HuH-7.5 (cell line): ENCODE data around the gene RPS17.
"Not testable (repeated sequence)": the region's sequence is repeated elsewhere in the genome, so short reads cannot be mapped to it uniquely, and the experiment has no call there.

Experiments used
- DNase-seq: peaks from one replicate; pipeline ENCODE4 v3.0.0; 2011; ENCODE audit warnings: low spot score

The RPS17 gene

GRCh38 chr15:82545478-82545877 lies 5.2 kb upstream of the RPS17 start:
- no peak for DNase-seq

DNA sequence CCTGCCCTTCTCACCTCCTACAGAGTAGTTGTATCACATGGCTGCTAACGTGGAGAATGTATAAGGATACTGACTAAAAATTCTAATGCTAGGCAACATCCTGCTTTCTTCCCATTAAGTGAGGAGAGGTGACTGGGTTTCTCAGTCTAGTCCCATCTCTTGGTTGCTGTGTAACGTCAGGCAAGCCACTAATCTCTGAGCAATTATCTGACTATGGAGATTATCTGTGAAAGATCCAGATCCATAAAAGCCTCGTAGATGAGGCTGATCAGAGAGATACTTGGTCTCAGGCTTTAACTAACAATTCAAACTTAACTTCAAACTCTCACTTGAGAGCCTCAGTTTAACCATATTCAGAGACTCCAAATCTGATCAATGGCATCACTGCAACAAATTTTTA lies 4.7 kb upstream of the RPS17 start:
- DNase-seq, result no peak

DNA sequence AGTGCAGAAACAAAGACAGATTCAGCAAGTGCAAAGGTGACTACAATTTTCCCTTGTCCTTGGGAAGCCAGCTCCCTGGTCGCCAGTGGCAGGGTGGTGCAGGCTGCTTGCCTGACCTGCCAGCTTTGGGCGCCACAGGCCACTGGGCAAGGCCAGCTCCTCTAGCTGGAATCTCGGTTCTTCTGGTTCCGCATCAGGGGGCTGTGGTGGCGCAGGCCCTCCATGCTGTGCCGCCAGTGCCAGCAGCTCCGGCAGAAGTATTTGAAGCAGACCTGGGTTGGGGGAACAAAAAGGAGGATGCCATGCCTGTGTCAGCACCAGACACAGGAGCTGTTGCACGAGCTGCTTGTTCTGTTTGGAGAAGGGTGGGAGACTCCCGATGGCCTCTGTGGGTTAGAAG lies 4.2 kb upstream of the RPS17 start:
- DNase-seq, result no peak

DNA sequence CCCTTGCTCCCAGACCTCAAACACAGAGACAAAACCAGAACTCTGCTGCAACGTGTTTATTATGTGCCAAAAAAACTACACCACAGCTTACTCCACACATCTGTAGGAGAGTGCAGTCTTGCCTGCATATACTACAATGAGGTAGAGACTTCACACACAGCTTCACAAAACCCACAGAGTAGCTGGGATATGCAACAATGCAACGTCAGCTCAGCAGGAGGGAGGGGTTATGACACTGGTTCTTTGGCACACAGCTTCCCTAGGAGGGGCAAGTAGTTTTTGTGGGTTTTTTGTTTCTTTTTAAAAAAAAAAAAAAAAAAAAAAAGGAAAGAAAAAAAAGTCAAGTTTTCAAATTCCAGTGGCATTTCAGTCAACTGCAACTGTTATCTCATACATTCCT lies 2.9 kb upstream of the RPS17 start:
- no peak for DNase-seq

- peak; percentile 41 for DNase-seq
Observed at GRCh38 chr15:82540984-82541431, 751 bp upstream of the RPS17 start.

DNA sequence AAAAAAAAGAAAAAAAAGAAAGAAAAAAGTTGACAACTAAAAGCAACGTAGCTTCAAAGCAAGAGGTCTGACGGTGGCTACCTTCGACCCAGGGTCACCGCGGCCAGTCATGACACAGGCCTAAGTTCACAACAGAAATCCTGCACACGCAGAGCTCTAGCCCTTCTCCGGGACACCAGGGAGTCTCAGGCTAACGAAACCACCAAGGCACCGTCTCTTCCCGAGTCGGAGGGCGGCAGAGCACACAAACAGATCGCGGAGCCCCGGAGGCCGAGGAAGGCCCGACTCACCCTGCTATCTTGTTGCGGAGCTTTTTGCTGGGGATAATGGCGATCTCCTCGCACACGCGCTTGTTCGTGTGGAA lies 584 bp downstream of the RPS17 start:
- DNase-seq, result no peak

- DNase-seq, result no peak
Observed at GRCh38 chr15:82538961-82539690, 1.1 kb downstream of the RPS17 start.

DNA sequence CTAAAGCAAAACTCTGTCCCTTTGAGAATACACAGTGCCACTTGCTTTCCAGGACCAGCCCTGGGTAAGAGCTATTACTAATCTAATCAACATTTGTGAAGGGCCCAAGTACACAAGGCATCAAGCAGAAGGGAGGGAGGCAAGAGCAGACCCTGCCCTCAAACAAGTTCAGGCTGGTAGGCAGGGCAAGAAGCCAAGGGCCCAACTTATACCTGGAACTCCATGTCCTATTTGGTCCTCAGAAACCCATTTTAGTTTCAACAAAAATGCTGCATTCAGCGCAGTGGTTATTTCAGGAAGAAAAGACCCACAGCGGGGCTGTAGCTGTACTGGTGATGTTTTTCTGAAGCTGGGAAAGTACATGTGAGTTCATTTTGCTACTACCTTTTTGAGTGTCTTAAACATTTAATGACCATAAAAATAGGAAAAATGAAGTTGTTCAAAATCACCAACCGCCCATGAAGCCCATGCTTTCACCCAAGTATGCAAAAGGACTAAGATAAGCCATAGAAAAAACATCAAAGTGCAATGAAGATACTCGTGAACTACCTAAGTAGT lies 2.8 kb downstream of the RPS17 start:
- DNase-seq, result no peak

GRCh38 chr15:82536409-82537350 lies 3.6 kb downstream of the RPS17 start:
- no peak for DNase-seq

- no peak for DNase-seq
Observed at GRCh38 chr15:82535566-82536408, 4.5 kb downstream of the RPS17 start.

- DNase-seq, result not testable (repeated sequence)
Observed at GRCh38 chr15:82535151-82535550, 5.1 kb downstream of the RPS17 start.

DNA sequence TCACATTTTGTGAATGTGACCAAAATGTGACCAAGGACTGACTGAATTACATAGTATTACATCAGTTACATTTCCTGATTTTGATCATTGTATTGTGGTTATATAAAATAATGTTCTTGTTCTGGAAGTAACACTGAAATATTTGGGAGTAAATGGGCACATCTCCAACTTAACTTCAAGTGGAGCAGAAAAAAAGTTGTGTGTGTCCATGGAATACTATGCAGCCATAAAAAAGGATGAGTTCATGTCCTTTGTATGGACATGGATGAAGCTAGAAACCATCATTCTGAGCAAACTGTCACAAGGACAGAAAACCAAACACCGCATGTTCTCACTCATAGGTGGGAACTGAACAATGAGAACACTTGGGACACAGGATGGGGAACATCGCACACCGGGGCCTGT lies 5.8 kb downstream of the RPS17 start:
- DNase-seq, result not testable (repeated sequence)

DNA sequence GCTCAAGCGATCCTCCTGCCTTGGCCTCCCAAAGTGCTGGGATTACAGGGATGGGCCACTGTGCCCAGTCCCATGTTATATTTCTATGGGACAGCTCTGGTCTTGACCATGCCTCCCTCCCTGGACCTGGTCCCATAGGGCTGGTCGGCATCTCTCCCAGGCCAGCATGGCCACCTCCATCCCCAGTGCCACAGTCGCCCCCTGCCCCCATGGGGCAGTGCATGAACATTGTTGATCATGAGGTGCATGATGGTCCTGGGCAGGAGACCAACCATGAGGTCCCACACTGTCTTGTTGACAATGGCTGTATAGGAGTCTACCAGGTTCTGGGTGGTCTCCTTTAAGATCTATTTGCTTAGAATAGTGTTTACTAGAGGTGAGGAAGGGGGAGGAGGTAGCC lies 6.5 kb downstream of the RPS17 start:
- no peak for DNase-seq

DNA sequence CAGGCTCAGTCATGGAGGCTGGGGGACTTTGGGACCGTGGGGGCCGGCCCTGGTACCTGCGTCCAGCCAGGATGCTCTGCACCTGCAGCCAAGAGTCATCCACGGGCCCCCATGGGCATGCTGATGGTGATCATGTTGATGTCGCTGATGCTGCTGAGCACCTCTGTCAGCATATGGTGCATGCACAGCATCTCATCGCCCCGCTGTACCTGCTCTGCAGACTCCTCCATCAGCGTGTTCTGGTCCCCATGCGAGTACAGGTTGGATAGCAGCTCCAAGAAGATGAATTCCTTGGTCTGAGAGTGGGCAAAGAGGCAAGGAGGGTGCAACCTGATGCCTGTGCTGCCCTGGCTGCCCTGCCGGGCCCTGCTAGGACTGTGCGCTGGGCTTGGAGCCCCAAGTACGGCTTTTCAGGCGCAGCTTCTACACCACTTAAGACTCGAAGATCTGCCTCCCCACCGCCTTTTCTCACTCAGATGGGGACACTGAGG lies 7.2 kb downstream of the RPS17 start:
- DNase-seq, result no peak

GRCh38 chr15:82532383-82532990 lies 7.8 kb downstream of the RPS17 start:
- DNase-seq, result no peak

GRCh38 chr15:82531496-82532382 lies 8.5 kb downstream of the RPS17 start:
- DNase-seq, result no peak

GRCh38 chr15:82530606-82531379 lies 9.5 kb downstream of the RPS17 start:
- peak; percentile 78 for DNase-seq

- no peak for DNase-seq
Observed at GRCh38 chr15:82530006-82530405, 10.3 kb downstream of the RPS17 start.

- not testable (repeated sequence) for DNase-seq
Observed at GRCh38 chr15:82513587-82513986, 26.7 kb downstream of the RPS17 start.
